GM12878 (cell line): ENCODE data around the gene IGFBP6.

Source experiments
- CEBPB ChIP-seq, 2 experiments: fragments of 150-350 bp in 1 of 2; IDR thresholded peaks; 2 replicates each; pipeline ENCODE4 v1.6.1; 2012 to 2014; ENCODE audit warnings: low read depth in 2 of 2, low read length in 2 of 2, borderline replicate concordance in 1 of 2, inconsistent platforms in 1 of 2
- CHD2 ChIP-seq: IDR thresholded peaks from 2 replicates; pipeline ENCODE4 v1.6.1; 2011; ENCODE audit warnings: low read depth, low read length, improper control_type of control experiment, borderline replicate concordance
- EGR1 ChIP-seq, 2 experiments: IDR thresholded peaks; 1 replicate in 1 of 2; 2 replicates in 1 of 2; pipeline ENCODE4 v1.6.1; 2011 to 2012; ENCODE audit warnings: low read depth in 2 of 2, low read length in 2 of 2, borderline replicate concordance in 1 of 2, mild to moderate bottlenecking in 1 of 2, moderate library complexity in 1 of 2
- EZH2 ChIP-seq: IDR thresholded peaks from 2 replicates; pipeline ENCODE4 v1.6.1; 2012; ENCODE audit warnings: low read depth, mild to moderate bottlenecking, control low read depth, inconsistent platforms, low read length, borderline replicate concordance; ENCODE audit not compliant: control insufficient read depth
- FOXM1 ChIP-seq: IDR thresholded peaks from 2 replicates; pipeline ENCODE4 v1.6.1; 2012; ENCODE audit warnings: low read depth, mild to moderate bottlenecking, inconsistent platforms, low read length, moderate library complexity
- POLR2A ChIP-seq: IDR thresholded peaks from 2 replicates; pipeline ENCODE4 v1.6.1; 2011; ENCODE audit warnings: low read depth, mild to moderate bottlenecking, low read length
- POU2F2 ChIP-seq: IDR thresholded peaks from 3 replicates; pipeline ENCODE4 v1.6.1; 2011; ENCODE audit warnings: low read depth, mild to moderate bottlenecking, low read length, borderline replicate concordance
- RB1 ChIP-seq: fragments of 450-650 bp; formaldehyde crosslinking; IDR thresholded peaks from 2 replicates; pipeline ENCODE4 v1.6.1; 2017; ENCODE audit warnings: mild to moderate bottlenecking, borderline replicate concordance
- SP1 ChIP-seq: IDR thresholded peaks from one replicate; pipeline ENCODE4 v1.6.1; 2011; ENCODE audit warnings: low read depth, low read length
- TAF1 ChIP-seq: IDR thresholded peaks from 2 replicates; pipeline ENCODE4 v1.6.1; 2011; ENCODE audit warnings: mild to moderate bottlenecking, low read depth, low read length, borderline replicate concordance
- YY1 ChIP-seq: IDR thresholded peaks from 2 replicates; pipeline ENCODE4 v1.6.1; 2011; ENCODE audit warnings: low read depth, mild to moderate bottlenecking, low read length
- TF ChIP-seq, protein P1 (sequence below): fragments of 450-650 bp; formaldehyde crosslinking; IDR thresholded peaks from 2 replicates; pipeline ENCODE4 v1.4.0; 2020; ENCODE audit warnings: mild to moderate bottlenecking, moderate library complexity
- TF ChIP-seq, protein P2 (sequence below), 3 experiments: IDR thresholded peaks in 2 of 3; conservative IDR thresholded peaks in 1 of 3; 2 replicates each; pipeline ENCODE4 v1.5.1; 2011; ENCODE audit warnings: low read depth in 3 of 3, low read length in 3 of 3, mild to moderate bottlenecking in 3 of 3, control low read depth in 2 of 3, moderate library complexity in 2 of 3, inconsistent platforms in 1 of 3, mixed read lengths in 1 of 3; ENCODE audit not compliant: control insufficient read depth in 2 of 3, insufficient read depth in 1 of 3; ENCODE audit errors: extremely low read depth in 1 of 3

DNA sequence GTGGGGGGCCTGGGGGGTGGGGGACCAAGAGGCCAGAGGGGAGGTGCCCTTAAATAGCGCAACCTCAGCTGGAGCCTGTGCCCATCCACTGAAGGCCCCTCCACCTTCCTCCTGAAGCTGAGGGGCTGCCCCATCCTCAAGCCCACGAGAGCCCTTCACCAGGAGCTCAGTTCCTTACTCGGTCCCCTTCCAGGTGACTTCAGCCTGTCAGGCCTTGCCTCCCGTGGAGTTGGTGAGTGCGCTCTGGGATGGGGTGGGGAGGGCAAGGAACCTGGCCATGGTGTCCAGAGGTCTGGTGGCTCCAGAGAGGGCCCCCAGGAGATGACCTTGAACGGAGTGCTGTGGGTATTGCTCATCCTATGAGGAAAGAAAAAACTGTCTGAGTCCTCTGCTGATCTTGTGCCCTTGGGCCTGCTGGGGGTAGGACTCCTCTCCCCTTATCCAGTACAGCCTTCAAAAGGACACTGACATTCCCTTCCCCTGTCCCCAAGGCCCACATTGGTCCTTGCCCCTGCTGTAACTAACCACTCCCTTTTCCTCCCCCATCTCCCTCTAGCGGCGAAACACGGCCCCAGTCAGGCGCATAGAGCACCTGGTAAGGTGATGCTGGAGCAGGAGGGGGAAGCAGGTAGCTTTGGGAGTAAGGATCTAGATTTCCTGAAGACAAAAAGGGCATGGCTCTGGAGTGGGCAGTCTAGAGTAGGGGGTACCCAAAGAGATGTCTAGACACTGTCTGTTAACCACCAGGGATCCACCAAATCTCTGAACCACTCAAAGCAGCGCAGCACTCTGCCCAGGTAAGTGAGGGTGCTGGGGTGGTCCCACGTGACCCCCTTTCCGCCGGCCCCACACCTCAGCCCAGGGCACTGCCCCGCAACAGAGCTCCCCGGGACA, 44.0 kb upstream of the IGFBP6 start:
- TF ChIP-seq, protein P1, sequence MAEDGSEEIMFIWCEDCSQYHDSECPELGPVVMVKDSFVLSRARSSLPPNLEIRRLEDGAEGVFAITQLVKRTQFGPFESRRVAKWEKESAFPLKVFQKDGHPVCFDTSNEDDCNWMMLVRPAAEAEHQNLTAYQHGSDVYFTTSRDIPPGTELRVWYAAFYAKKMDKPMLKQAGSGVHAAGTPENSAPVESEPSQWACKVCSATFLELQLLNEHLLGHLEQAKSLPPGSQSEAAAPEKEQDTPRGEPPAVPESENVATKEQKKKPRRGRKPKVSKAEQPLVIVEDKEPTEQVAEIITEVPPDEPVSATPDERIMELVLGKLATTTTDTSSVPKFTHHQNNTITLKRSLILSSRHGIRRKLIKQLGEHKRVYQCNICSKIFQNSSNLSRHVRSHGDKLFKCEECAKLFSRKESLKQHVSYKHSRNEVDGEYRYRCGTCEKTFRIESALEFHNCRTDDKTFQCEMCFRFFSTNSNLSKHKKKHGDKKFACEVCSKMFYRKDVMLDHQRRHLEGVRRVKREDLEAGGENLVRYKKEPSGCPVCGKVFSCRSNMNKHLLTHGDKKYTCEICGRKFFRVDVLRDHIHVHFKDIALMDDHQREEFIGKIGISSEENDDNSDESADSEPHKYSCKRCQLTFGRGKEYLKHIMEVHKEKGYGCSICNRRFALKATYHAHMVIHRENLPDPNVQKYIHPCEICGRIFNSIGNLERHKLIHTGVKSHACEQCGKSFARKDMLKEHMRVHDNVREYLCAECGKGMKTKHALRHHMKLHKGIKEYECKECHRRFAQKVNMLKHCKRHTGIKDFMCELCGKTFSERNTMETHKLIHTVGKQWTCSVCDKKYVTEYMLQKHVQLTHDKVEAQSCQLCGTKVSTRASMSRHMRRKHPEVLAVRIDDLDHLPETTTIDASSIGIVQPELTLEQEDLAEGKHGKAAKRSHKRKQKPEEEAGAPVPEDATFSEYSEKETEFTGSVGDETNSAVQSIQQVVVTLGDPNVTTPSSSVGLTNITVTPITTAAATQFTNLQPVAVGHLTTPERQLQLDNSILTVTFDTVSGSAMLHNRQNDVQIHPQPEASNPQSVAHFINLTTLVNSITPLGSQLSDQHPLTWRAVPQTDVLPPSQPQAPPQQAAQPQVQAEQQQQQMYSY: no peak
- TF ChIP-seq, protein P2, sequence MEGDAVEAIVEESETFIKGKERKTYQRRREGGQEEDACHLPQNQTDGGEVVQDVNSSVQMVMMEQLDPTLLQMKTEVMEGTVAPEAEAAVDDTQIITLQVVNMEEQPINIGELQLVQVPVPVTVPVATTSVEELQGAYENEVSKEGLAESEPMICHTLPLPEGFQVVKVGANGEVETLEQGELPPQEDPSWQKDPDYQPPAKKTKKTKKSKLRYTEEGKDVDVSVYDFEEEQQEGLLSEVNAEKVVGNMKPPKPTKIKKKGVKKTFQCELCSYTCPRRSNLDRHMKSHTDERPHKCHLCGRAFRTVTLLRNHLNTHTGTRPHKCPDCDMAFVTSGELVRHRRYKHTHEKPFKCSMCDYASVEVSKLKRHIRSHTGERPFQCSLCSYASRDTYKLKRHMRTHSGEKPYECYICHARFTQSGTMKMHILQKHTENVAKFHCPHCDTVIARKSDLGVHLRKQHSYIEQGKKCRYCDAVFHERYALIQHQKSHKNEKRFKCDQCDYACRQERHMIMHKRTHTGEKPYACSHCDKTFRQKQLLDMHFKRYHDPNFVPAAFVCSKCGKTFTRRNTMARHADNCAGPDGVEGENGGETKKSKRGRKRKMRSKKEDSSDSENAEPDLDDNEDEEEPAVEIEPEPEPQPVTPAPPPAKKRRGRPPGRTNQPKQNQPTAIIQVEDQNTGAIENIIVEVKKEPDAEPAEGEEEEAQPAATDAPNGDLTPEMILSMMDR (IDR thresholded peaks at IDR 0.05 in 2 of 3, conservative IDR thresholded peaks at IDR 0.05 in 1 of 3; ENCODE audit: control insufficient read depth in 2 of 3, extremely low read depth in 1 of 3, insufficient read depth in 1 of 3, low read depth in 3 of 3, low read length in 3 of 3): peak; percentile 68 to 87 (median 72)
- no peak for TF ChIP-seq POLR2A
- TF ChIP-seq EZH2: no peak
- TF ChIP-seq CHD2: no peak
- no peak for TF ChIP-seq EGR1 (IDR thresholded peaks at IDR 0.05; ENCODE audit: borderline replicate concordance in 1 of 2, low read depth in 2 of 2, low read length in 2 of 2)
- no peak for TF ChIP-seq RB1
- no peak for TF ChIP-seq TAF1
- TF ChIP-seq YY1: no peak
- no peak for TF ChIP-seq FOXM1
- TF ChIP-seq POU2F2: no peak
- TF ChIP-seq CEBPB (IDR thresholded peaks at IDR 0.05; ENCODE audit: borderline replicate concordance in 1 of 2, low read depth in 2 of 2, low read length in 2 of 2): no peak
- TF ChIP-seq SP1: no peak
